NCI-H526 (cell line): ENCODE measurements around the gene MMP23B.

Experiments
- DNase-seq, 2 experiments: peaks; one replicate each; lab custom pipeline; 2025; lab: John Stamatoyannopoulos, UW

MMP23B gene

GRCh38 chr1:1620433-1621139, 11.4 kb upstream of the MMP23B start:
- no peak for DNase-seq

GRCh38 chr1:1621173-1622009, 10.6 kb upstream of the MMP23B start:
- no peak for DNase-seq

- no peak for DNase-seq
Observed at GRCh38 chr1:1622010-1622787, 9.8 kb upstream of the MMP23B start.

GRCh38 chr1:1622788-1623094, 9.2 kb upstream of the MMP23B start:
- no peak for DNase-seq

- no peak for DNase-seq
Observed at GRCh38 chr1:1623181-1623630, 8.8 kb upstream of the MMP23B start.

- DNase-seq, result no peak
Observed at GRCh38 chr1:1623631-1624442, 8.1 kb upstream of the MMP23B start.

- DNase-seq, result no peak
Observed at GRCh38 chr1:1624443-1625403, 7.2 kb upstream of the MMP23B start.

- no peak for DNase-seq
Observed at GRCh38 chr1:1625404-1625775, 6.6 kb upstream of the MMP23B start.

- DNase-seq, result no peak
Observed at GRCh38 chr1:1625824-1626206, 6.2 kb upstream of the MMP23B start.

GRCh38 chr1:1626207-1627141, 5.5 kb upstream of the MMP23B start:
- no peak for DNase-seq

GRCh38 chr1:1627261-1627828, 4.6 kb upstream of the MMP23B start:
- DNase-seq, result no peak

GRCh38 chr1:1627829-1628753, 3.9 kb upstream of the MMP23B start:
- no peak for DNase-seq

GRCh38 chr1:1628754-1629429, 3.1 kb upstream of the MMP23B start:
- DNase-seq, result no peak

GRCh38 chr1:1629430-1630190, 2.4 kb upstream of the MMP23B start:
- no peak for DNase-seq

- peak; percentile 73 to 95 for DNase-seq
Observed at GRCh38 chr1:1630191-1630964, 1.6 kb upstream of the MMP23B start.
